ENCODE results near the gene MYMK. TPM values are rescaled to one million over a fixed set of nuclear protein-coding genes. Genes with fewer than 3 reads are reported as not detected.

Gene MYMK
- total RNA-seq, 1 donor from 2014 or later, result not detected

- H3K4me1 Mint-ChIP-seq, result peaks cover 45% of the 10 kb centered on the region
- no peak overlapping the region for H3K27ac Mint-ChIP-seq
- no peak for TF ChIP-seq CTCF (IDR thresholded peaks at IDR 0.05; ENCODE audit: unreplicated experiment)
- H3K4me3 Mint-ChIP-seq, result peak overlapping the region; percentile 22
- no peaks in the 10 kb centered on the region for H3K36me3 Mint-ChIP-seq
- no peaks in the 10 kb centered on the region for H3K27me3 Mint-ChIP-seq (ENCODE audit: low read depth)
- peak in 1 of 2 experiments; percentile 62 for DNase-seq (ENCODE audit: low spot score in 2 of 2, unreplicated experiment in 2 of 2)
- no peaks in the 10 kb centered on the region for H3K9me3 Mint-ChIP-seq
These were observed 8.3 kb upstream of the MYMK start for GRCh38 chr9:133532937-133533668.

DNA sequence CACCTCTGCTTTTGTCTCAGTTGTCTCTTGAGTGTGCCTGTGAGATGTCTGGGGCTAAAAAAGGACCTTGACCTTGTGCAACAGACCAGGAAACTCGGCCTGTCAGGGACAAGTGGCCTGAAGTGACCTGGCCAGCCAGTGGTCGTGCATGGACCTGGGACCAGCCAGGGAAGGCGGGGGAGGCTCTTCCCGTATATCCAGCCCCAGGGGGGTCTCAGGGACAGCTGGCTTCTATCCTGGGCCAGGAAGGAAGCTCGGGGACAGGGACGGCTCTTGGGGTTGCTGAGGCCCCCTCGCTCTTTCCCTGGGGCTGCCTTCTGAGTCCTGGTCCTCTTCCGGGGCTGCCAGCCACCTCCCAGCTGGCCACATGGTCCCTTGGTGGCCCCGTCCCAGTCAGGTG is 6.5 kb upstream of the MYMK start:
- H3K27me3 Mint-ChIP-seq (ENCODE audit: low read depth), result no peaks in the 10 kb centered on the region
- no peaks in the 10 kb centered on the region for H3K9me3 Mint-ChIP-seq
- no peak for TF ChIP-seq CTCF (IDR thresholded peaks at IDR 0.05; ENCODE audit: unreplicated experiment)
- peaks cover 63% of the 10 kb centered on the region for H3K4me1 Mint-ChIP-seq
- H3K4me3 Mint-ChIP-seq, result no peak overlapping the region
- no peak overlapping the region for H3K27ac Mint-ChIP-seq
- H3K36me3 Mint-ChIP-seq, result no peaks in the 10 kb centered on the region
- no peak for DNase-seq (ENCODE audit: low spot score in 2 of 2, unreplicated experiment in 2 of 2)

GRCh38 chr9:133529874-133530273 is 5.1 kb upstream of the MYMK start:
- H3K27ac Mint-ChIP-seq, result no peak overlapping the region

GRCh38 chr9:133529457-133529856 is 4.7 kb upstream of the MYMK start:
- no peak for TF ChIP-seq CTCF (IDR thresholded peaks at IDR 0.05; ENCODE audit: unreplicated experiment)
- no peaks in the 10 kb centered on the region for H3K9me3 Mint-ChIP-seq
- no peak overlapping the region for H3K27ac Mint-ChIP-seq
- no peak overlapping the region for H3K4me3 Mint-ChIP-seq
- DNase-seq (ENCODE audit: low spot score in 2 of 2, unreplicated experiment in 2 of 2), result no peak
- H3K36me3 Mint-ChIP-seq, result no peaks in the 10 kb centered on the region
- H3K27me3 Mint-ChIP-seq (ENCODE audit: low read depth), result no peaks in the 10 kb centered on the region
- H3K4me1 Mint-ChIP-seq, result peaks cover 62% of the 10 kb centered on the region

More at GRCh38 chr9:133529874-133530273, 5.1 kb upstream of the MYMK start:
- Mint-ChIP-seq H3K4me3 (no peak overlapping the region), H3K4me1 (peaks cover 62% of the 10 kb centered on the region), H3K9me3 (no peaks in the 10 kb centered on the region), H3K36me3 (no peaks in the 10 kb centered on the region), H3K27me3 (ENCODE audit: low read depth) (no peaks in the 10 kb centered on the region)
- no peak for TF ChIP-seq CTCF (IDR thresholded peaks at IDR 0.05; ENCODE audit: unreplicated experiment)
- no peak for DNase-seq (ENCODE audit: low spot score in 2 of 2, unreplicated experiment in 2 of 2)

DNA sequence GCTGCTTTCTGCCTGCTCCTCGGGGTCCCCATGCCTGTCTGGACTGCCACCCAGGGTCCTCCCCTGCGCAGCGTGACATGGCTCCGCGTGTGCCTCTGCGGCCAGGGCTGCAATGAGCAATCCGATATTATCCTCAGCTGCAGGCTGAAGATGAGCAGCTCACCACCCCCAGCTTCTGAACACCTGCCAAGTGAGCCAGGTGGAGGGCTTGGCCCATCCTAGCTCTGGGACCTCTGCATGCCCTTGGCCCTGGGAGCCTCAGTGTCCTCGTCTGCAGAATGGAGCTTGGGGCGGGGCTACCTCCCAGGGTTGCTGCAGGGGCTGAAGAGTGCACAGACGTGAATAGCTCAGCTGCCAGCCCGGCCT is 4.1 kb upstream of the MYMK start:
- H3K27me3 Mint-ChIP-seq (ENCODE audit: low read depth), result no peaks in the 10 kb centered on the region
- no peaks in the 10 kb centered on the region for H3K9me3 Mint-ChIP-seq
- H3K4me3 Mint-ChIP-seq, result no peak overlapping the region
- no peak for DNase-seq (ENCODE audit: low spot score in 2 of 2, unreplicated experiment in 2 of 2)
- no peaks in the 10 kb centered on the region for H3K36me3 Mint-ChIP-seq
- TF ChIP-seq CTCF (IDR thresholded peaks at IDR 0.05; ENCODE audit: unreplicated experiment), result no peak
- no peak overlapping the region for H3K27ac Mint-ChIP-seq
- peaks cover 60% of the 10 kb centered on the region for H3K4me1 Mint-ChIP-seq
